ENCODE data around the gene AMN1.

The AMN1 gene

GRCh38 chr12:31629756-31630732 lies 98.8 kb downstream of the AMN1 start:
- no peak for DNase-seq (ENCODE audit: low read depth)

DNA sequence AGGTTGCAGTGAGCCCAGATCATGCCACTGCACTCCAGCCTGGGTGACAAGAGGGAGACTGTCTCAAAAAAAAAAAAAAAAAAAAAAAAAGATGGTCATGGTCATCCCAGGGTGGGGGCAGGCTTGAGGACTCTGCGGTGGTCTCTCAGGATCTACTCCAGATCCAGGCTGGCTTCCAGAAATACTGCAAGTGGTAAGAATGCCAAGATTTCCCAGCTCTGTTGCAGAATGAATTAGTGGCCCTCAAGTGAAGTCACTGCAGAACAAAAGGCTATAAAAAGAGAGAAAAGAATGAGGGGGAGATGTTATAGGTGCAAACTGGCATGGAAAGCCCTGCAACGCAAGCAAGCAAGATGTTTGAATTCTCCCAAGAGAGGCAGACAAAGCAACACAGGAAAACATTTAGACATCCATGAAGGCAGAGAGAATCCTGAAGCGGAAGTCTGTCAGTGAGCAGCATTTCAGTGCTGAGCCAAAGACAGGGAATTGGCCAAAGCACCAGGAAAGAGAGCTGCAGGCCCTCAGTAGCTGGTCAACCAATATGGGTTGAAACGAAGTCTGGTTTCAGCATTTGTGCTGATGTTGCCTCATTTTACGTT lies 101.3 kb downstream of the AMN1 start:
- DNase-seq (ENCODE audit: low read depth) = no peak

DNA sequence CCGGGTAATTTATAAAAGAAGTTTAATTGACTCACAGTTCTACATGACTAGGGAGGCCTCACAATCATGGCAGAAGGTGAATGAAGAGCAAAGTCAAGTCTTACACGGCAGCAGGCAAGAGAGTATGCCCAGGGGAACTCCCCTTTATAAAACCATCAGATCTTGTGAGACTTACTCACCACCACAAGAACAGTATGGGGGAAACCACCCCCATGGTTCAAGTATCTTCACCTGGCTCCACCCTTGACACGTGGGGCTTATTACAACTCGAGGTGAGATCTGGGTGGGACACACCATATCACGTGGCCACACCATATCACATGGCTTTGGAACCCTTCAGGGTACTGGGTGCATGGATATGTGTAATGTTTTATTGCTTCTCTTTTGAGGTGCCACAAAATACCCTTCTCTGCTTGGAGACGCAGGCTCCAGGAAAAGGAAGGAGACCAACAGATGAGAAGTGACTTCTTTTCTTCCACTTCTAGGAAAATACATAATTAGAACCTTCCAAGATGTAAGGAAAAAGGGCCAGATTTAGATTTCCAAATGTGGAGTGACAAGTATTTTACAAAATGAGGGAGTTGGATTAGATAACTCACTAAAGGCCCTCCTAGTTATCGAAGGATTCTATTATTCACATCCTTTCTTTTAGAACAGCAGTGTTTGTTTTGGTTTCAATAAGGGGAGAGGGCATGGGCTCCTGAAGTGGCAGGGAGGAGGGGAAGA lies 102.4 kb downstream of the AMN1 start:
- no peak for DNase-seq (ENCODE audit: low read depth)

DNA sequence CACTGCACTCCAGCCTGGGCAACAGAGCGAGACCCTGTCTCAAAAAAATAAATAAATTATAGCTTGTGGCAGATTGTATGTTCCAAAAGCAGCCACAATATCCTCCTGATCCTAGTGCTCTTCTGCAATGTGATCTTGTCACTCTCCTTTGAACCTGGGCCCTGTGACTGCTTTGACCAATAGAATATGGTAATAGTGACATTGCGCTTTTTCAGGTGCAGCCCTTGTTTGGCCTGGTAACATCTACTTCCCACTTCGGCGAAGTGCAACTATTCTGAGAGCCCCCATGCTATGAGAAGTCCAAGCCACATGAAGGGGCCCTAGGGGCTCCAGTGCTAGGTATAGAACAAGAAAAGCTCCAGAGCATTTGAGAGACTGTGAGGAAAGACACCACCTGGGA lies 106.8 kb downstream of the AMN1 start:
- no peak for DNase-seq (ENCODE audit: low read depth)
